Globus pallidus (tissue), 1 donor: ENCODE measurements around the gene SLC38A3.
"Not testable (repeated sequence)": the region's sequence is repeated elsewhere in the genome, so short reads cannot be mapped to it uniquely, and the experiment has no call there.

Experiments
- DNase-seq: peaks from one replicate; pipeline ENCODE4 v3.0.0-alpha.2; 2015; ENCODE audit warnings: low spot score

SLC38A3 gene

DNA sequence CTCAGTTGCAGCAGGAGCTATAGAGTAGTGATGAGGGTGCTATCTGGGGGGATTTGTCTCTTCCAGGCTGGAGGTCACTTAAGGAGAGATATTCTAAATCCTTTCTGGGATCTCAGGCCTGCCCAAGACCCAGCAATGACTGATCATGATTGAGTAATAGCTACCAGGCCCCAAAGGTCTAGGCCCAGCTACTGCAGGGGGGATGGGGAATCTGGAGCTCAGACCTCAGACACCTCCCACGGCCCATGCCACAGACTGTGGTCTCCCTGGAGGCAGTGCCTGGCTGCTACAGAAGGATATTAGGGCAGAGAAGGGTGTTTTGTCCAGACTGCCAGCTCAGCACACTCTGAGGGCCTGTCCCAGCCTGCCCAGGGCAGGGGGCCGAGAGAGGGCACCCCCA is 6.9 kb downstream of the SLC38A3 start:
- no peak for DNase-seq

DNA sequence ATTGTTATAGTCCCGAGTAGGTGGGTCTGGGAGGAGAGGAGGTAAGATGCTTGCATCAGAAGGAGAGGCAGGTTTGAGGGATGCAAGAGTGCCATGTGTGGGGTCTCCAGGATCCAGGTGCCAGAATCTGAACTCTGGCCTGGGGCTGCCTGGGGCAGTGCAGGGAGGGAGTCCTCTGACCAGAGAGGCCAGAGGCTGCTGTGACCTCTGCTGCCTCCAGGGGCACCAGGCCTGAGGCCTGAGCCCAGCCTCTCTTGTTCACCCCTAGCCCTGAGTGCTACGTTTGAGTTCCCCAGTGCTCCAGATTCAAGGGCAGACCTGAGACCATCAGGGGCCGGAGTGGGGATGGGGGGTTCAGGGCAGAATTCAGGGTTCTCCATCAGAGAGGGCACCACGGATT is 7.4 kb downstream of the SLC38A3 start:
- no peak for DNase-seq

DNA sequence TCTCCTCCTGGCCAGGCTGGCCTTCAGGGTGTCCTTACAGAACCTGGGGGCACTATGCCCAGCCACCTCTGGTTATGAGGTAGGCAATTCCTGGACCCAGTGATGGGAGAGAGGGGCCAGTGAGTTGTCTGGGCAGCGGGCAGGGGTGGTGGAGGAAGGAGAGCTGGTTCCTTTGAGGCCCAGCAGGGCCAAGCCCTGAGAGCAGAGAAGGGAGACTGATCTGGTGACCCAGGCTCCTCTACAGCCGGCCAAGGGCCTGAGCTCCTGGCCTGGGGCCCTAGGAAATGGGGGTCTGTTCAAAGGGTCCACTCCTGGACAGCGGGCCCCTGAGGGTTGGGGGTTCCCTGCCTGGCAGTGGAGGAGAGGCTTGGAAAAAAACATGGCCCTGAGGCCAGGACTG is 7.9 kb downstream of the SLC38A3 start:
- DNase-seq, result no peak

DNA sequence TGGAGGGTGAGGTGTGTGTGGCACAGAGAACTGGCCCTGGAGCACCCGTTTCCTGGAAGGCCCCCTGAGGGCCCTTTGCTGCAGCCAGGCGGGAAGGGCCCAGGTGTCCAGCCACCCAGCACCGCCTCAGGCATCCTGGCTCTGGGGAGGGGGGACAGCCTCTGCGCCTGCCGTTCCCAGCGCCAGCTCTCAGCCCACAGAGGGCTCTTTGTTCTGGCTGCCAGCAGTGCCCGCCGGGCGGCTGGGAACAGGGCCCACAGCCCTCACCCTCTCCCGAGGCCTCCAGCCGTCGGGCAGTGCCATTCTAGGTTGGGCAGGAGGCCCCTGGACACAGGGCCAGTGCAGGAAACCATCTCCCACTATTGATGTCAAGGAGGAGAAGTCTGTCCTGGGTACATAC is 8.3 kb downstream of the SLC38A3 start:
- DNase-seq, result peak; percentile 96

DNA sequence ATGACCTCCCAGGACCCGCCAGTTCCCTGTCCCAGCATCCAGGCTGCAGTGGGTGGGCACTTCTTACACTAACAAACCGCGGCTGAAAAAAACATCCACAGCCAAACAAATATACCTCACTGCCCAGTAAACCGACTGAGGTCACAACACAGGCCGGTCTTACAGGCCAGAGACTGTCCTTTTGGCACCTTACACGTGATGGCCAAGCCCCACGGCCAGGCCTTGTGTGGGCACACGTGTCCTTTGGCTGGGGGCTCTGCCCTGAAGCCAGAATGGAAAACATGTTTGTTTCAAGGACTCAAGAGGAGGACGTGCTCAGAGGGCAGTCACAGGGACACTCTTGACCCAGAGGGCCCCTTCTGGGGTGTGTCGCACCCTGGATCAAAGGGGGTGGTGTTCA is 9.8 kb downstream of the SLC38A3 start:
- no peak for DNase-seq

DNA sequence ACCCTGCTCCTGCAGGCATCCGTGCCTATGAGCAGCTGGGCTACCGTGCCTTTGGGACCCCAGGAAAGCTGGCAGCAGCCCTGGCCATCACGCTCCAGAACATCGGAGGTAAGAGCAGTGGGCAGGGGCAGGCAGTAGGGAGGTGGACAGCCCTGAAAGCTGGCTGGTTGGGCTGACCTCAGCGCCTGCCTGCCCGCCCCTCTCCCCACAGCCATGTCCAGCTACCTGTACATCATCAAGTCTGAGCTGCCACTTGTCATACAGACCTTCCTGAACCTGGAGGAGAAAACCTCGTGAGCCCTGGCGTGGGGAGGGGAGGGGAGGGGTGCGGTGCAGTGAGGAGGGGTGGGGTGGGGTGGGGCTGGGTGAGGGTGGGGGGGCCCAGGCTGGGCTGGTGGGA is 10.5 kb downstream of the SLC38A3 start:
- DNase-seq, result no peak

DNA sequence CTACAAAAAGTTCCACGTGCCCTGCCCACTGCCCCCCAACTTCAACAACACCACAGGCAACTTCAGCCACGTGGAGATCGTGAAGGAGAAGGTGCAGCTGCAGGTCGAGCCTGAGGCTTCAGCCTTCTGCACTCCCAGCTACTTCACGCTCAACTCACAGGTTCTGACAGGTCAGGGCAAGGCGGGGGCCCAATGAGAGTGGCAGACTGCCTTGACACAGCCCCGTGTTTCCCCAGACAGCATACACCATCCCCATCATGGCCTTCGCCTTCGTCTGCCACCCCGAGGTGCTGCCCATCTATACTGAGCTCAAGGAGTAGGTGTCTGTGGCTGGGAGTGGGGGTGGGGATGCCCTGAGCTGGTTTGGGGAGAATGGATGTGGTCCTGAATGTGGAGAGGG is 12.6 kb downstream of the SLC38A3 start:
- no peak for DNase-seq

DNA sequence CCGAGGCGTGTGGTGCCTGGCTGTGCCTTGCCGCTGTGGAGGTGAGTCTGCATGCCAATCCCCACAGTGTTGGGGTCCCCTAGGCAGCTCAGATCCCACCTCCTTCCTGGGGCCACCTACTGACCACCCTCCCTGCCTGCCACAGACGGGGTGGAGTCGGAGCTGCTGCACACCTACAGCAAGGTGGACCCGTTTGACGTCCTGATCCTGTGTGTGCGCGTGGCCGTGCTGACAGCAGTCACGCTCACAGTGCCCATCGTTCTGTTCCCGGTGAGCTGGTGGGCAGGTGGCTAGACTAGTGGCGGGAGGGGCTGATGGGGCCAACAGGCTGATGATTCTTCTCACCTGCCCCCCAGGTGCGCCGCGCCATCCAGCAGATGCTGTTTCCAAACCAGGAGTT is 13.4 kb downstream of the SLC38A3 start:
- DNase-seq, result no peak

DNA sequence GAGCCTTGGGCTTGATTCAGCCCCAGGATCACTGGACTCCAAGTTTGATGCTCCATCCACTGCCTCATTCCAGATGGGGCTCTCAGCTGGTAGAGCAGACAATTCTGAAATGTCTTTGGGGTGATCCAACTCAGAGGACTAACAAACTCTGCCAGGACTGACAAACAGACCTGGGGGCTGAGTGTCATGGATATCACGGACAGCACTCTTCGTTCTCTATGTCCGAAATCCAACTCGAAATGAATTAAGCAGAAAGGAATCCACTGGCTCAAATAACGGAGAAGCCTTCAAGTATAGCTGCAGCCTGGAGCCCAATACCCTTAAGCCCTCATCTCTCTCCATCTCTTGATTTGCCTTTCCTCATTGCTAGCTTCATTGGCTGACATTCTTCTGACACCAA is 14.2 kb downstream of the SLC38A3 start:
- DNase-seq, result no peak

DNA sequence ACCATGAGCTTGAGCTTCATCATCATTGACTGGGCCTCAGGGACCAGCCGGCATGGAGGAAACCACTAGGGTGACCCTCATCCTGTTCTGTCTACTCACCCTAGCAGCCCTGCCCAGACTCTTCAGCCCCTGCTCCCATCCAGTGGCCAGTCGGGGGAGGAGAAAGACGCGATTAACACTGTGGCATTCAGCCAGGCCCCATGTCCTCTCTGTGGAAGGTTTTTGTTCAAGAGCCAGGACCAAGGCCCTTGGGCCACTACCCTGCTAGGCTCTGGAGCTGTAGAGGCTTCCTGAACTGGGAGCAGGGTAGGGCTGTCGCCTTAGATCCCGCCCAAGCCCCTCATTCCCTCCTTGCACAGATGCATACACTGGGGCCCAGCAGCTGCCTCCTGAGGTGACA is 15.0 kb downstream of the SLC38A3 start:
- DNase-seq, result no peak

DNA sequence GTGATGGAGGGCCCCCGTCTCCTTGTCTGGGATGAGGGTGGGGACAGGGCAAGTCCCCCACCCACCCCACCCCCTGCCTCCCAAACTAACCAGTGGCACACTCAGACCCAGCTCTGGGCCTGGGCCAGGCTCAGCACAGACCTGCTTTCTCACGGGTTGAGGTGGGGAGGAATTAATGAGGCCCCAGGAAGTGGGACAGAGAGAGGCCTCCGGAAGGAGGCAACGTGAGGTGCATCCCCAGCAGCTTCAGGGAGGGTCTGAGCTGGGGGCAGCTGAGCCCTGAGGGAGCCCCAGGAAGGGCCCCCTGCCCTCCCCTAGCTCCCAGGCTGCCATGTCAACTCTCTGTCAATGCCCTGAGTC is 16.0 kb downstream of the SLC38A3 start:
- no peak for DNase-seq

DNA sequence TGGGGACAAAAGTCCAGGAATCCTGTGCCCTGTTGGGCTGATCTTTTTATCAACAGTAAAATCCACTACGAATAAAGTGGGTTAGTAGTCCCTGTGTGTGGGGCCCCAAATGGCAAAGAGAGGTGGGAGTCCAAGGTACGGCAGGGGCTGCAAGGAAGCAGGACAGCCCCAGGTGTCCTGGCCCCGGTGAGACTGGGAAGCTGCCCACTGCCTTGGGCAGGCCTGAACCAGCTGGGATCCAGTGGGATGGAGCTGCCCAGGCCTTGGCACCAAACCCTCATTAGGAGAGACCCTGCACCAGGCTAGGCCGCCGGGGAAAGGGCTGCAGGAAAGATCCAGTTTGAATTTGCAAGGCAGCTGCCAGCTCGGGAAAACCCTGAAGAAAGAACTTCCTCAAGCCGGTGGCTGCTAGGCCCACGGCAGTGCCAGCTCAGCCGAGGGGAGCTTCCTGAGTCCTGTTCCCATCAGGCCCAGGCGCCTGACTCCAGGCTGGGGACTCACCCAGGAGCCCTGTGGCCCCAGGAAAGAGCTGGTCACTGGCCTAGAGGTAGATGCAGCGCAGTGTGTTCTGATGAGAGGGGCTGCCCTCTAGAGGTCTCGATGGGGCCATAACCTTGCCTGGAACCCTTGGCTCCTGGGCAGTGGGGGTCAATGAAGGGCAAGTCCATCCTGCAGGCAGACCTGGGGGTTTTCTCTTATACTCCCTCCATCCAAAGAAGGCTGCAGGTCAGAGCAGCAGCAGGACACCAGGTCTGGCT is 16.5 kb downstream of the SLC38A3 start:
- DNase-seq, result peak; percentile 35

DNA sequence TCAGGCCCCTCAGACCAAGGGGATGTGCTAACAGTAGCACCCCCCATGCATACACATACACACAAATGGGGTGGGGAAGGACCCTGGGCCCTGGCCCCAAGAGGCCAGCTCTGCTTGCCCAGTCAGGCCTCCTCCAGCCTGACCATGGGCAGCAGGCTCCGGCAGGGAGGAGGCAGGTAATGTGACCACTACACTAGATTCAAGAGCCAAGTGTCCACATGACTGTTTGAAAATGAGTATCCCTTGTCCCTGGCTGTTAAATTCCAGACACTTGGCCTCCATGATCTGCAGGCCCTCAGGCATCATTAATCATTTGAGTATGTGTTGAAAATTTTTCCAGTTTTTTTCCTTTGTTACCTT is 17.1 kb downstream of the SLC38A3 start:
- DNase-seq, result no peak

DNA sequence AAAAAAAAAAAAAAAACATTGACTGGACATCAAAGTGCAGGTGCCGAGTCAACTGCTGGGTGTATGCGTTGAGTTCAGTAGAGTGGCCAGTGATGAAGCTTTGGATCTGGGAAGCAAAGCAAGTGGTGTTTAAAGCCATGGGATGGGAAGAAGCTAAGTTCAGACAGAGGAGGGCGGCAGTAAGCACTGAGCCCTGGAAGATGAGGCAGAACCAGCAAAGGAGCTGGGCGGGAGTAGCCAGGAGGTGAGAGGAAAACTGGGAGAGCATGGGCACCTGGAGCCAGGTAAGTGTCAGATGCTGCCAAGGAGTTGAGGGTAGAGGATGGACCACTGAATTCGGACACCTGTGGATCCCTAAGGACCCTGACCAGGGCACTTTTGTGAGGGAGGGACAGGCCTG is 19.6 kb downstream of the SLC38A3 start:
- DNase-seq, result no peak

DNA sequence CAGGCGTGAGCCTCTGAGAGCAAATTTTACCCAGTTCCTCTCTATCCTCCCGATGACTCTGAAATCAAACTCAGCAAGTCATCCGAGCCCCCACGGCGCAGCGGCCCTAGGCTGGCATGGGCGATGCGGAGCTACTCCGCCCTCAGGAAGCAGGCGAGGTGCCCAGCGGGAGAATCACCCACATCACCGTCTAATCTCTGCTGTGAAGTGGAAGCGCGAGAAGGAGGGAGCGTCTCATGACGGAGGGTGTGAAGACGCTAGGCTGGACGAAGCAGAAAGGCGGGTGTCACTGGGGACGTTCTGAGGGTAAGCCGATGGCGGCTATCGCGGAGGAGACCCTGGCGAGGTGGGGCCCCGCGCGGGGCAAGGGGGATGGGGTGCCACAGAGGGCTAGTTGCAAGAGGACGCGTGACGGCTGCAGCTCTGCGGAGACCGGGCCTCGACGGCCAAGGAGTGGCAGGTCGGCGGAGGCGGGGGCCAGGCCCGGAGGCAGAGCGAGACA is 21.9 kb downstream of the SLC38A3 start:
- peak; percentile 64 for DNase-seq

DNA sequence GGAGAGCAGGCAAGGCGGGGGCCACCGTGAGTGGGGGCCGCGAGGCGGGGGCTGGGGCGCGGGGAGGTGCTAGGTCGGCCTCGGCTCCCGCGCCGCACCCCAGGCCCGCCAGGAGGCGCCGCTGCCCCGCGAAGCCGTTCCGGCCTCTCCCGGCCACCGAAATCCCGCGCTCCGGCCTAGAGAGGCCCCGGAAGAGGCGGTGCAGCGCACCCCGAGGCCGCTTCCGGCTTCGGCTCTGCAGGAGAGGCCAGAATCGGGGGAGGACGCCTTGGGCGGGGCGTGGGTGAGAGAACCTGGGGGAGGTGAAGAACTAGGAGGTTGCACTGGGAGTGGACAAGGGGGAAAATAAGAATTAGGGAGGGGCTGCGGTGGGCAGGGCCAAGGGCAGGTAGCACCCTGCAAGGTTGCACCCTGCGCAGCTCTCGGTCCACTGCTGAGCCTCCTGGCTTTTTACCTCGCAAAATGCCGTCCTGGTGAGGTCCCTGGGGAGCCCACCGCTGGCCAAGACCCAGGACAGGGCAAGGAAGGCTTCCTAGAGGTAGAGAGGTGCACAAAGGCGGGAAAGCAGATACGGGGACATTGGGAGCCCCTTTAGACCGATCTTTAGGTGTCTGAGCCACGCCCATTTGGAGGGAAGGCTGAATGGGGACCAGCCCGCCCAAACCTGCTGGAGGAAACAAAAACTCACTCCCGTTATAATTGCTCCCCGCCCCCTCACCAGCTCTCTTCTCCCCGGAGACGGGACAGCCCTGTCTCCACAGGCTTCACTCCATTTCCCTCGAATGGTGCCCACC is 22.5 kb downstream of the SLC38A3 start:
- peak; percentile 89 for DNase-seq

DNA sequence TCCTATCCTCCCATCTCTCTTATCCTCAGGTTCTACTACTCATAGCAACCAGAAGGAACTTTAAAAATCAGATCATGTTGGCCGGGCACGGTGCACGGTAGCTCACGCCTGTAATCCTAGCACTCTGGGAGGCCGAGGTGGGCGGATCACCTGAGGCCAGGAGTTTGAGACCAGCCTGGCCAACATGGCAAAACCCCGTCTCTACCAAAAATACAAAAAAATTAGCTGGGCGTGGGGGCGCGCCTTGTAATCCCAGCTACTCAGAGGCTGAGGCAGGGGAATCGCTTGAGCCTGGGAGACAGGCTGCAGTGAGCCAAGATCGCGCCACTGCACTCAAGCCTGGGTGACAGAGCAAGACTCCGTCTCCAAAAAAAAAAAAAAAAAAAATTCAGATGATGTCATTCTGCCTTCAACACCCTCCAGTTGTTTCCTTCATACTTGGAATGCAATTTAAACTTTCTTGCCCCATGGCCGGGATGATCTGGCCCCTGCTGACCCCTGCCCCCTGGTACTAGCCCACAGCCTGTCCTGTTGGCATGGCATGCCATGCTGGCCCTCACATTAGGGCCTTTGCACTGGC is 23.2 kb downstream of the SLC38A3 start:
- not testable (repeated sequence) for DNase-seq

DNA sequence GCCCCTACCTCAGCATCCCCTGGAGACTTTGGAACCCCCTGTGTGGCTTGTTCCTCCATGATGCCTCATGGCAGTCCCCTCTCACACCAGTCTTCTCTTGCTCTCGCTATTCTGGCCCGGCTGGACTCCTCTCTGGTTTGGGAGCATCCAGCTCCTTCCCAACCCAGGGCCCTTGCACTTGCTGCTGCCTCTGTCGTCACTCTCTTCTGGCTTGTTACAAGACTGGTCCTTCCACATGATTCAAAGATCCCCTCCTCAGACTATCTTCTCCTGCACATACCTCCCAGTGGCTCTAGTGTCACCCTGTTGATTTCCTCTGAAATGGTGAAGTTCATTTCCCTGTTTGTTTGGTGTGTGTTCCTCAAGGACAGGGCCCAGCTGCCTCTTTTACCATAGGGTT is 24.4 kb downstream of the SLC38A3 start:
- DNase-seq, result no peak

DNA sequence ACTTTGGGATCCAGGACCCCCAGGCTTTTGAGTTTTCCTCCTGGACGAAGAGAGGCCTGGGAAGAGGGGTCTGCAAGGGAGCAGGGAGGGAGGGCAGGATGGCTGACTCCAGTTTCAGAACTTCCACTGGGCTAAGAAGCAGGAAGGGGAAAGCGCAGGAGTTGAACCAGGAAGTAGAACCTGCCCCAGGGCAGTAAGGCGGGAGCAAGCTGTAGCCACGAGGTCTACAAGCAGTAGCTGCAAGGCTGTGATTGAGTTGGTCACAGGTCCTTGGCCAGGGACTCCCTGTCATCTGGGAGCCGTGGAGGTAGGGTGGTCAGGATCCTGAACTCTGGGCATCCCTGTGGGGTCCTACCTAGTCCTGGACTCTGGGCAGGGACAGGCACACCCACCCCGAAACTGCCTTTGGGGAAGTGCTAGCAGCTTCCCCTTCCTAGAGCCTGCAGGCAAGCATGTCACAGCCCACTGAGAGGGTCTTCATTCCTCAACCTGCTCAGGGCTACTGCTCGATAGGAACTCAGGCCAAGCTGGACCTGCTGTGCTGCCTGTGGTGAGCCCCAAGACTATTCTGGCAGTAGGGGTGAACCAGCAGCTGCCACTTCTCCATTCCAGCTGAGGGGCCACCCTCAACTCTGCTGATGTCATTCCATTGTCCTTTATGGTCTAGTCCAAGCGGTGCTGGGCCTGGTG is 25.2 kb downstream of the SLC38A3 start:
- DNase-seq, result peak; percentile 42

DNA sequence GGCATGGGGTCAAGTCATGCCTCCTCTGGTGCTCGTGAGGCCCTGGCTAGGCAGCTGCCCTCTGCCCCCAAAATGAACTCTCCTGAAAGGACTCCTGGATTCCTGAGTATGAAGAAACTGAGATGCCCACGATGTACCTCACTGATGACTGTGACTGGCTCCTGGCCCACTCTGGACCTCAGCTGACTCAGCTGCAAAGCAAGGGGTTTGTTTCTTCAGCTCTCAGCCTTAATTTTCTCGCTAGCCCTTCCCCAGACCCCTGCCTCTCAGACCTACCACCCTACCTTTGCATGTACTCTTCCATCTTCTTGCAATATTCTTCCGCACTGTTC is 25.7 kb downstream of the SLC38A3 start:
- no peak for DNase-seq

DNA sequence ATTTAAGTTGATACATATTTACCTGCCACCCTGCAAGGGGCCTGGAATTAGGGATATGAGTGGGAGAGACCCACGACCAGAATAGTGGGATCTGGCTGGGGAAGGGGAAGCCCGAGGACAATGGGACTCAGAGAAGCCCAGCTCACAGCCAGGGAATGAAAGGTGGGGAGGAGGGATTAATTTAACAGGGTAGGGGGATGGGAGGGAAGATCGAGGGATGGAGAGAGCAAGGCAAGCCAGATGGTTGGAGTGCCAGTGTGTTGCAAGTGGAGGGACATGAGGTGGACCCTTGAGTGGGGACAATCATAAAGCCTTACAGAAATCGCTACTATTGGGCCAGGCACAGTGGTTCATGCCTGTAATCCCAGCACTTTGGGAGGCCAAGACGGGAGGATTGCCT is 26.5 kb downstream of the SLC38A3 start:
- no peak for DNase-seq

DNA sequence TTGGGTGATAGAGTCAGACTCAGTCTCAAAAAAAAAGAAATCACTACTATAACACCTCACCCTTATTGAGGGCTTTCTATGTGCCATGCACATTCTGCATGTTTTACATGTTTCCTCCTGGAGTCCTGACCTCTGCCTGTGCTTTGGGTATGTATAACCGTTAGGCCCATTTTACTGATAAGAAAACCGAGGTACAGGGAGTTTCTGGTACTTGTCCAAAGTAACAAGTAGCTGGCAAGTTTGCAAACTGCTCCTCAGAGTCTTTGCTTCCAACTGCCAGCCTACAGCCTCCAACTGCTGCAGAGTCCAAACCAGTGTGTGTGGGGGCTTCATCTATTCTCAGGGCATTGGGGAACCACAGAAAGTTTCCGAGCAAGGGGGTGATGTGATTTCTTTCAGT is 27.2 kb downstream of the SLC38A3 start:
- no peak for DNase-seq

DNA sequence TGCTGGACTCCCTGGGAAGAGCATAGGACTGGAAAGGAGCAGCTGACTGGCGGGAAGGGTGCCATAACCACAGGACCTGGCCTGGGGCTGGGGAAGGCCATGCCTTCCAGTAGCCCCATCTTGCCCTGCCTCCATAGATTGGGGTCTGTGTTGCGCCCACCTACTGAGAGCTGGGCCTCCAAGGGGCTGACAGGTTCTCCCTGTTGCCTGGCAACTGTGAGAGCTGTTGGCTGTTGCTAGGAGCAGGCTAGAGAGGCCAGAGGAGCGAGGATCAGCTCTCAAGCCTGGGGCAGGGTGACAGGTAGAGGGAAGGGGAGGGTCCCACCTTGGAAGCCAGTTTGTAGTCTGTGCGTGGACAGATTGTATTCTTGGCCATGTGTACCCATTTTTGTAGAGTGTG is 28.1 kb downstream of the SLC38A3 start:
- no peak for DNase-seq
